ENCODE data around the gene HDHD5.

Gene HDHD5

DNA sequence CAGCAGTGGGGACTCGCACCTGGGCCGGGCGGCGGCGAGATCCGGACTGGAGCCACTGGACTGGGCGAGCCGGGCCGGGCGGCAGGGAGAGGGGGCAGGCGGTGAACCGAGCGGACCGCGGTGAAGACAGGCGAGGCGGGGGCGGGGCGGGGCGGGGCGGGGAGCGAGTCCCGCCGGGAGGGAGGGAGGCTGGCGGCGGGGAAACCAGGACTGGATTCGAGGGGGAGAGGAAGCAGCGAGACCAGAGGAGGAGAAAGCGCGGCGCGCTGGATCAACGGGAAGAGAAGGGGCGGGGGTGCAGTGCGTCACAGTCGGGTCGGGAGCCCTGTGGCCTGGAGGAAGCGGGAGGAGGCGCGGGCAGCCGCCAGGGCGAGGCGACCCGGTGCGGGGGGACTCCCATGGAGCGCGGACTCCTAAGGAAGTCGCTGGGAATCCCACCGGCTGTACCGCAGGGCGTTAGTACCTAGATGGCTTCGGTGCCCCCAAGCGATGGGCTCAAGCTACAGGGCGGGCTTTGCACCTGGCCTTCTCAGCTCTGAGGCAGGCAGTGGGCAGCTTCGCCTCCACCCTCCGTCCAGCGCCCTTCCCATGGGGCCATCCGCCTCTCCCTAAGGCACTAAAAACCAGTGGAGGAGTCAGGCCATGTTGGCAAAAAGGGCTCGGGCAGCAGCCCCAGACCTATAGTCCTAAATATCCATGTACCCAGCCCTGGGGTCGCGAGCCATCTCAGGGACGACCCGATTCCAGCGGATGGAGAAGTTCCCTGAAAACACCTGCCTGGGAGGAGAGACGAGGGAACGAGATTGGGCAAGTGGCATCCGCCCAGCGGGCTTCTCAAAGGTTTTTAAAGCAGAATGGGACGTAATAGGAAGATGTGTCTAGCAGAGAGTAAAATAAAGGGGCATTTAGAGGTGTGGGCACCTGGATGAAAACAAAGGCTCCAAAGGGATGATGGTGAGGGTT, 37.6 kb downstream of the HDHD5 start, which contains the start of gene TMEM121B:
TMEM121B (minus strand) TSS at position 128 of the 963 bp plus-strand sequence. CDS start 233 bp downstream, outside the sequence.
- Histone ChIP-seq H3K4me3 (ENCODE audit: insufficient read depth, low read length, poor library complexity, severe bottlenecking) (peak within 1 kb of the TSS; percentile 34), H2AFZ (ENCODE audit: low read depth, low read length, severe bottlenecking) (no peak within 1 kb of the TSS), H3K36me3 (ENCODE audit: low read length) (no peaks in the 10 kb centered on the region), H3K9ac (ENCODE audit: low read length) (no peak within 1 kb of the TSS), H3K79me2 (ENCODE audit: insufficient read depth, low read length) (no peaks in the 10 kb centered on the region), H3F3A (ENCODE audit: insufficient read depth) (no peaks in the 10 kb centered on the region), H3K9me2 (replicated peaks; ENCODE audit: insufficient read depth, low read length) (no peaks in the 10 kb centered on the region), H3K27ac (ENCODE audit: low read depth, low read length) (no peak within 1 kb of the TSS), H3K27me3 (ENCODE audit: low read length) (no peaks in the 10 kb centered on the region), H3K4me2 (ENCODE audit: low read depth, low read length, poor library complexity, severe bottlenecking) (peak within 1 kb of the TSS; percentile 41), H3K9me3 (ENCODE audit: insufficient read depth, low read length) (no peaks in the 10 kb centered on the region), H4K20me1 (ENCODE audit: low read depth, low read length) (no peaks in the 10 kb centered on the region)
- TF ChIP-seq EZH2phosphoT487 (conservative IDR thresholded peaks at IDR 0.05; ENCODE audit: low read length): no peak
- no peak for TF ChIP-seq CTCF (IDR thresholded peaks at IDR 0.05; ENCODE audit: insufficient read depth, low read length, poor library complexity, severe bottlenecking)

- H3K79me2 ChIP-seq (ENCODE audit: insufficient read depth, low read length): no peaks in the 10 kb centered on the region
- H3K36me3 ChIP-seq (ENCODE audit: low read length): no peaks in the 10 kb centered on the region
- peak overlapping the region; percentile 41 for H3K4me2 ChIP-seq (ENCODE audit: low read depth, low read length, poor library complexity, severe bottlenecking)
- H3K9ac ChIP-seq (ENCODE audit: low read length): no peak overlapping the region
- H3K4me3 ChIP-seq (ENCODE audit: insufficient read depth, low read length, poor library complexity, severe bottlenecking): peak overlapping the region; percentile 34
- H3F3A ChIP-seq (ENCODE audit: insufficient read depth): no peaks in the 10 kb centered on the region
- no peak overlapping the region for H2AFZ ChIP-seq (ENCODE audit: low read depth, low read length, severe bottlenecking)
- no peak for TF ChIP-seq CTCF (IDR thresholded peaks at IDR 0.05; ENCODE audit: insufficient read depth, low read length, poor library complexity, severe bottlenecking)
- no peak for TF ChIP-seq EZH2phosphoT487 (conservative IDR thresholded peaks at IDR 0.05; ENCODE audit: low read length)
- H4K20me1 ChIP-seq (ENCODE audit: low read depth, low read length): no peaks in the 10 kb centered on the region
- no peaks in the 10 kb centered on the region for H3K9me3 ChIP-seq (ENCODE audit: insufficient read depth, low read length)
- no peaks in the 10 kb centered on the region for H3K9me2 ChIP-seq (replicated peaks; ENCODE audit: insufficient read depth, low read length)
- H3K27ac ChIP-seq (ENCODE audit: low read depth, low read length): no peak overlapping the region
- no peaks in the 10 kb centered on the region for H3K27me3 ChIP-seq (ENCODE audit: low read length)
These were observed 38.3 kb downstream of the HDHD5 start for GRCh38 chr22:17120711-17121232.

DNA sequence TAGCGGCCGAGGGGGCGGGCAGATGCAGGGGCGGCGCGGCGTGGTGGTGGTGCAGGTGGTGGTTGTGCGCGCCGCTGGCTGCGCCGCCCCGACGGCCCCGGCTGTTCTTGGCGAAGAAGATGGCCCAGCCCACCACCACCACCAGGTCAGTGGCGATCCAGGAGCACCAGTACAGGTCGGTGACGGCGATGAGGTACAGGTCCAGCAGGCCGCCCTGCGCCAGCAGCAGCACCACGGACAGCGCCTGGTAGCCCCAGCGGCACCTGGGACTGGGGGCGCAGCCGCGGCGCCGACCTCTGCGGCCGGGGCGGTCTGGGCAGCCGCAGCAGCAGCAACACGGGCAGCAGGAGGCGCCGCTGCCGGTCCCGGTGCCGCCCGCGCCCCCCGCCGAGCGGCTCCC, 38.8 kb downstream of the HDHD5 start:
- Histone ChIP-seq H3K79me2 (ENCODE audit: insufficient read depth, low read length) (no peaks in the 10 kb centered on the region), H3K27ac (ENCODE audit: low read depth, low read length) (no peak overlapping the region), H3K36me3 (ENCODE audit: low read length) (no peaks in the 10 kb centered on the region), H4K20me1 (ENCODE audit: low read depth, low read length) (no peaks in the 10 kb centered on the region), H3F3A (ENCODE audit: insufficient read depth) (no peaks in the 10 kb centered on the region), H3K4me3 (ENCODE audit: insufficient read depth, low read length, poor library complexity, severe bottlenecking) (no peak overlapping the region), H2AFZ (ENCODE audit: low read depth, low read length, severe bottlenecking) (no peak overlapping the region), H3K9me2 (replicated peaks; ENCODE audit: insufficient read depth, low read length) (no peaks in the 10 kb centered on the region), H3K9me3 (ENCODE audit: insufficient read depth, low read length) (no peaks in the 10 kb centered on the region), H3K9ac (ENCODE audit: low read length) (no peak overlapping the region), H3K4me2 (ENCODE audit: low read depth, low read length, poor library complexity, severe bottlenecking) (peak overlapping the region; percentile 41), H3K27me3 (ENCODE audit: low read length) (no peaks in the 10 kb centered on the region)
- no peak for TF ChIP-seq CTCF (IDR thresholded peaks at IDR 0.05; ENCODE audit: insufficient read depth, low read length, poor library complexity, severe bottlenecking)
- TF ChIP-seq EZH2phosphoT487 (conservative IDR thresholded peaks at IDR 0.05; ENCODE audit: low read length): no peak

Measured in SU-DHL-6 (cell line).